Epithelial cell of proximal tubule (primary cell): ENCODE data around the gene NRSN2. TPM values are rescaled to one million over a fixed set of nuclear protein-coding genes. Genes with fewer than 3 reads are reported as not detected.
"Not testable (repeated sequence)": the region's sequence is repeated elsewhere in the genome, so short reads cannot be mapped to it uniquely, and the experiment has no call there.

Experiments used
- DNase-seq: peaks from one replicate; pipeline ENCODE4 v3.0.0-alpha.2; 2011; ENCODE audit warnings: low read depth
- H3K4me3 ChIP-seq: 2 replicates; pipeline ENCODE4 v1.5.1; 2011; ENCODE audit warnings: low read depth, mild to moderate bottlenecking, low read length
- total RNA-seq: library from RNA; depleted of rRNA; stranded (reverse); fragments of >200 nt; gene quantifications from 2 replicates; pipeline ENCODE4 v1.2.3, GENCODE V29; 2015
- TF ChIP-seq, protein P1 (sequence below): conservative IDR thresholded peaks from 2 replicates; pipeline ENCODE4 v1.5.1; 2012; ENCODE audit warnings: low read depth, mild to moderate bottlenecking, low read length

NRSN2 gene
- total RNA-seq, 1 donor from 2014 or later = 52.4 TPM

DNA sequence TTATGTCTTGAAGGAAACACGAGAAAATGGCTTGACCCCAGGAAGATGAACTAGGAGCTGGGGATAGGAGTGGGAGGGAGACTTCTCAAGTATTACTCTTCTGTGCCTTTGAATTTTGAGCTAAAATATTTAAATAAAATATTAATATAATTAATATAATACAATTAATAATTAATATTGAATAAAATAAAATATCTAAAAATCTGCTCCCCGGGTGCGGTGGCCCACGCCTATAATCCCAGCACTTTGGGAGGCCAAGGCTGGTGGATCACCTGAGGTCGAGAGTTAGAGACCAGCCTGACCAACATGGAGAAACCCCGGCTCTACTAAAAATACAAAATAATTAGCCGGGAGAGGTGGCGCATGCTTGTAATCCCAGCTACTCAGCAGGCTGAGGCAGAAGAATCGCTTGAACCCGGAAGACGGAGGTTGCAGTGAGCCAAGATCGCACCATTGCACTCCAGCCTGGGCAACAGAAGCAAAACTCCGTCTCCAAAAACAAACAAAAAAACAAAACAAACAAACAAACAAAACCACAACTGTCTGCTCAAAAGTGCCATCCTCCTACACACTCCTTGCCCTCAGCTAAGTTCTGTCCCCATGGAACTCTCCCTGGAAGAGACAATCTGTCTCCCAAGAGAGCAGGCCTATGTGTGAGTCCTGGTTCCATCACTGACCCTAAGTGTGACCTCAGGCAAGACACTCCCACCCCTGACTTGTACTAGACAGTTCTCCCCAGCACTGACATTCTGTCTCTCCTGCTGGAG lies 20.0 kb downstream of the NRSN2 start:
- no peak for DNase-seq
- no peak overlapping the region for H3K4me3 ChIP-seq
- TF ChIP-seq, protein P1, sequence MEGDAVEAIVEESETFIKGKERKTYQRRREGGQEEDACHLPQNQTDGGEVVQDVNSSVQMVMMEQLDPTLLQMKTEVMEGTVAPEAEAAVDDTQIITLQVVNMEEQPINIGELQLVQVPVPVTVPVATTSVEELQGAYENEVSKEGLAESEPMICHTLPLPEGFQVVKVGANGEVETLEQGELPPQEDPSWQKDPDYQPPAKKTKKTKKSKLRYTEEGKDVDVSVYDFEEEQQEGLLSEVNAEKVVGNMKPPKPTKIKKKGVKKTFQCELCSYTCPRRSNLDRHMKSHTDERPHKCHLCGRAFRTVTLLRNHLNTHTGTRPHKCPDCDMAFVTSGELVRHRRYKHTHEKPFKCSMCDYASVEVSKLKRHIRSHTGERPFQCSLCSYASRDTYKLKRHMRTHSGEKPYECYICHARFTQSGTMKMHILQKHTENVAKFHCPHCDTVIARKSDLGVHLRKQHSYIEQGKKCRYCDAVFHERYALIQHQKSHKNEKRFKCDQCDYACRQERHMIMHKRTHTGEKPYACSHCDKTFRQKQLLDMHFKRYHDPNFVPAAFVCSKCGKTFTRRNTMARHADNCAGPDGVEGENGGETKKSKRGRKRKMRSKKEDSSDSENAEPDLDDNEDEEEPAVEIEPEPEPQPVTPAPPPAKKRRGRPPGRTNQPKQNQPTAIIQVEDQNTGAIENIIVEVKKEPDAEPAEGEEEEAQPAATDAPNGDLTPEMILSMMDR = no peak

DNA sequence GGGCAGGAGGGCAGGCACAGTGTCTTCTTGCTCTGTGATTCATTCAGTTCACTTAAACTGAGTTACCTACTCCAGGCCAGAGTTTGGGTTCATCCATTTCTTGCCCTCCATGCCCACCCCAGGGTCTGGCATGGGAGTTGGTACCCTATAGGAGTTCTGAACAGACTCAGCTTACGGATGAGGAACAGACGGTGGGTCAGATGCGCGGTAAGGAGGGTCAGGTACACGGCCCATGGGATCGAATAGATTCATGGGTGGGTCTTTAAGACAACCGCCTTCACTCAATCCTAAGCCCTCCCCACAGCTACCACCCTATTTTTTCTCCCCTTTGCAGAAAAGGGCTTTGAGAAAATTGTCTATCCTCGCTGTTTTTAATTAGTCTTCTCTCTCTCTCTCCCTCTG lies 20.6 kb downstream of the NRSN2 start:
- H3K4me3 ChIP-seq = no peak overlapping the region
- TF ChIP-seq, protein P1 = no peak
- no peak for DNase-seq

DNA sequence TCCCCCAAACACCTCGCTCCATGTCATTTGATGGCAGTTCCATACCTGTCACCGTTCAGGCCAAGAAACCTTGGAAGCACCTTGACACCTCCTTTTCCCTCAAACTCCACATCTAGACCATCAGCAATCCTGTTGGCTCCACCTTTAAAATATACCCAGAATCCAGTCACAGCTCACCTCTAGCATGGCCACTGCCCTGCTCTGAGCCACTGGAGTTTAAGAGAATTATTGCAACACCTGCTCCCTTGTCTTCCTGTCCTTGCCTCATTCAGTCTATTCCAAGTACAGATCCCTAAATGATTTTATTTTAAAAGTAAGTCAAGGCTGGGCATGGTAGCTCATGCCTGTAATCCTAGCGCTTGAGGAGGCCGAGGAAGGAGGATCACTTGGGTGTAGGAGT lies 22.0 kb downstream of the NRSN2 start:
- TF ChIP-seq, protein P1 = no peak
- DNase-seq = no peak
- no peak overlapping the region for H3K4me3 ChIP-seq

DNA sequence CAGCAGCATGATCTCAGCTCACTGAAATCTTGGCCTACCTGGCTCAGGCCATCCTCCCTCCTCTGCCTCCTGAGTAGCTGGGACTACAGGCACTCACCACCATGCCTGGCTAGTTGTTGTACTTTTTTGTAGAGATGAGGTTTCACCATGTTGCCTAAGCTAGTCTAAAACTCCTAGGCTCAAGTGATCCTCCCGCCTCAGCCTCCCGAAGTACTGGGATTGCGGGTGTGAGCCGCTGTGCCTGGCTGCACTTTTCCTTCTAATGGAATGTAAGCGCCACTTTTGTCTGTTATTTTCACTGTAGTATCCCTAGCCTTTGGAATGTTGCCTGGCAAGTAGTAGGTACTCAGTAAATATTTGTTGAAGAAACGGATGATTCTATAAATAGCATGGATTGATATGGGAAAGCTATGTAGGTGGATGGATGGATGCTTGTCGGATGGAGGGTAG lies 23.3 kb downstream of the NRSN2 start:
- H3K4me3 ChIP-seq = no peak overlapping the region
- no peak for DNase-seq

DNA sequence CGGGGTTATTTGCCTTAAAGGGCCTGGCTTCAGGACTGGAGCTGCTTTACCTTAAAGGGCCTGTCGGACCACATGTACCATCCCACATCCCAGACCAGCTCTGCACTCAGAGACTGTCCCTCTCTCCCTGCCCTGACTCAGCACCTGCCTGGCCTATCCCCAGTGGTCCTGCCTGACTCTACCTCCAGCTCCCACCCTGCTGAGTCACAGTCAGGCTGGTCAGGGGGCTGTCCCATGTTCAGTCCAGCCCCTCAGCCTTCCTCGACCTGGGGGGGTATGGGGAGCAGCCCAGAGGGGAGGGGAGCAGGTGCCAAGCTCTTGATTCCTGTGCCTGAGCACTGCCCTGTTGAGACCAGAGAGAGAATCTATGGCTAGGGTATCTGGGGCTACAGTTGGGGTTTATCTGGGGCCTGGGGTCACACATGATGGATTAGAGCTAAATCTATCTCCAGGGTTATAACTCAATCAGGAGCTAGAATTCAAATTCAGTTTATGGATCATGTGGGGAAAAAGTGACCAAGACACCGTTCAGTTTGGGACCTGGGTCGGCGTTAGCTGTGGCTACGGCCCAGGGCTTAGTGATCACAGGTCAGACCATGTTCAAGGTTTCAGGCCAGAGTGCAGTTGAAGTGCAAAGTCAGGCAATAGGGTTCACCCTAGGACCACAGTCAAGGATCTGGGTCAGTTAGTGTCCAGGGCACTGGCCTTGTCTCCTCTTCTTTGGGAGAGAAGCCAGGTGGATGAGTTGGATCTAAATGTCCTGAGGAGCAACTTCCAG lies 24.3 kb downstream of the NRSN2 start:
- no peak for DNase-seq
- no peak overlapping the region for H3K4me3 ChIP-seq
- TF ChIP-seq, protein P1 = no peak

More for the DNA sequence above, 23.3 kb downstream of the NRSN2 start:
- TF ChIP-seq, protein P1 = no peak

DNA sequence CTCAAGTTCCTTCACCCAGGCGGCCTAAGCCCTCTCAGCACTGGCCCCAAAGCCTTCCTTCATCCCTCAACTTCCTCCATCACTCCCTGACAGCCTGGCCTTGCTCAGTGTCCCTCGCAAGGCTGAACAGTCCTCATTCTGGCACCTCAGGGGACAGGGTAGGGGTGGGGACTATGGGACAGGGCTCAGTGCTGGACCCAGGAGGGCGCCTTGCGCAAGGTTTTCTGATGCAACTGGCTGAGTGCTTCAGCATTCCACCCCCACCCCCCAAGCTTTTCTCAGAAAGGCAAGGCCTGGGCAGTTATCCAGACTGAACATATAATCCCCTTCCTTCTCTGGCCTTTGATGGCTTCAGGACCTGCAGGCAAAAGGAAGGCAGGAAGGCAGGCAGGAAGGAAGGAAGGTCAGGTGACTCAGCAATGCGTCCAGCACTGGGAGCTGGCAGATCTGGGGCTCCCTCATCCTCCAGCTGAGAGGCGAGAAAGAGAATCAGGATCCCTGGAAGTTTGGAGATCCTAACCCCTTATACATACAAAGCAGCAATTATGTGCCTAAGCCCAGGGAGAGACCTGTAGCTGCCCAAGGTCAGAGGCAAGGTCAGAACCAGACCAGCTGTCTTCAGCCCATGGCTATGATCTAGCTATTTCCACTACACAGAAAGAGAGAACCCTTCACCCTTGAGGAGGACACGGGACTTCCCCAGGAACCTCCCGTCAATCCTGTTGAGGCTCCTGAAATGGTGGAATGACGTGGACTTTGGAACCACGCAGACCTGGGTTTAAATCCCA lies 25.0 kb downstream of the NRSN2 start:
- DNase-seq = no peak
- H3K4me3 ChIP-seq = no peak overlapping the region
- TF ChIP-seq, protein P1 = no peak

DNA sequence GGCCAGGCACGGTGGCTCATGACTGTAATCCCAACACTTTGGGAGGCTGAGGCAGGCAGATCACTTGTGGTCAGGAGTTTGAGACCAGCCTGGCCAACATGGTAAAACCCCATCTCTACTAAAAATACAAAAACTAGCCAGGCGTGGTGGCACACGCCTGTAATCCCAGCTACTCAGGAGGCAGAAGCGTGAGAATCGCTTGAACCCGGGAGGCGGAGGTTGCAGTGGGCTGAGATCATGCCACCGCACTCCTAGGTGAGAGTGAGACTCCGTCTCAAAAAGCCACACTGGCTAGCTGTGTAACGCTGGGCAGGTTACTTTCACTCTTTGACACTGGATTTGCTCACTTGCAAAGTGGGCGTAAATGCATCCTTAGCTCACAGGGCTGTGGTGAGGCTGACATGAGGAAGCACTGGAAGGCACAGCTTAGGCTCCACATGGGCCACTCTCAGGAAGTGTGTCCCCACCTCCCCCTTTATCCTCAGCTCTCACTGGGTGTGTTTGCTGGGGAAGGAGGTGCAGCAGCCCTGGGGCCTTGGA lies 25.7 kb downstream of the NRSN2 start:
- DNase-seq, H3K4me3 ChIP-seq: not testable (repeated sequence)
